T-helper 1 cell treated with Interleukin-12 subunit alpha and Interleukin-12 subunit beta and Interleukin-4 antibody, amounts not matched to agents 30 μg/mL and 1 μg/mL, for 36 hours (primary cell): Measurements from ENCODE around the gene LFNG.

Experiments used
- H3K27ac Mint-ChIP-seq: one replicate; pipeline ENCODE4 v1.8.0; 2021; ENCODE audit warnings: mild to moderate bottlenecking, mixed read lengths
- H3K27me3 Mint-ChIP-seq: one replicate; pipeline ENCODE4 v1.8.0; 2021; ENCODE audit warnings: low read depth, mixed read lengths
- H3K36me3 Mint-ChIP-seq: one replicate; pipeline ENCODE4 v1.8.0; 2021; ENCODE audit warnings: low read depth, mixed read lengths
- H3K4me1 Mint-ChIP-seq: one replicate; pipeline ENCODE4 v1.8.0; 2021; ENCODE audit warnings: low read depth, mixed read lengths
- H3K4me3 Mint-ChIP-seq: one replicate; pipeline ENCODE4 v1.8.0; 2021; ENCODE audit warnings: mild to moderate bottlenecking, moderate library complexity, mixed read lengths
- H3K9me3 Mint-ChIP-seq: one replicate; pipeline ENCODE4 v1.8.0; 2021; ENCODE audit warnings: mixed read lengths

The LFNG gene

GRCh38 chr7:2504128-2504888 is 15.3 kb upstream of the LFNG start:
- Mint-ChIP-seq H3K9me3 (no peaks in the 10 kb centered on the region), H3K4me3 (no peak overlapping the region), H3K27me3 (peaks cover 5% of the 10 kb centered on the region), H3K36me3 (no peaks in the 10 kb centered on the region), H3K4me1 (peaks cover 12% of the 10 kb centered on the region), H3K27ac (no peak overlapping the region)

GRCh38 chr7:2504889-2505375 is 14.6 kb upstream of the LFNG start:
- H3K4me1 Mint-ChIP-seq = peaks cover 12% of the 10 kb centered on the region
- H3K4me3 Mint-ChIP-seq = no peak overlapping the region
- peaks cover 5% of the 10 kb centered on the region for H3K27me3 Mint-ChIP-seq
- H3K36me3 Mint-ChIP-seq = no peaks in the 10 kb centered on the region
- no peak overlapping the region for H3K27ac Mint-ChIP-seq
- H3K9me3 Mint-ChIP-seq = no peaks in the 10 kb centered on the region

DNA sequence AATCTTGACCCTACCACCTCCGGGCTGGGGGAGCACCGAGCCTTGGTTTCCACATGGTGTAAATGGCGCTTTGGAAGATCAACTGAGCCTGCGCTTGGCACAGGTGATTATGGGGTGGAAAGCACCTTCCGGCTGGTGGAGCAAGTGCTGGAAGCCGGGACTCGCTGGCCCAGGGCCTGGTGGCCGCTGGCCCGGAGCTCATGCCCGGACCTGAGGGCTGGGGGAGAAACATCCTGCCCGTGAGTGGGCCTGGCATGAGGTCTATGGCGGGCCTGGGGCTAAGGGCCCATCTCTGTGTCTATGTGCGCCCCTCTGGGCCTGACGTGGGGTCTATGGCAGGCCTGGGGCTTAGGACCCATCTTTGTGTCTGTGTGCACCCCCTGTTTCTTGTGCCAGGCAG is 14.2 kb upstream of the LFNG start:
- H3K4me1 Mint-ChIP-seq = peaks cover 14% of the 10 kb centered on the region
- H3K27ac Mint-ChIP-seq = no peak overlapping the region
- H3K4me3 Mint-ChIP-seq = no peak overlapping the region
- peaks cover 5% of the 10 kb centered on the region for H3K27me3 Mint-ChIP-seq
- H3K9me3 Mint-ChIP-seq = no peaks in the 10 kb centered on the region
- no peaks in the 10 kb centered on the region for H3K36me3 Mint-ChIP-seq

DNA sequence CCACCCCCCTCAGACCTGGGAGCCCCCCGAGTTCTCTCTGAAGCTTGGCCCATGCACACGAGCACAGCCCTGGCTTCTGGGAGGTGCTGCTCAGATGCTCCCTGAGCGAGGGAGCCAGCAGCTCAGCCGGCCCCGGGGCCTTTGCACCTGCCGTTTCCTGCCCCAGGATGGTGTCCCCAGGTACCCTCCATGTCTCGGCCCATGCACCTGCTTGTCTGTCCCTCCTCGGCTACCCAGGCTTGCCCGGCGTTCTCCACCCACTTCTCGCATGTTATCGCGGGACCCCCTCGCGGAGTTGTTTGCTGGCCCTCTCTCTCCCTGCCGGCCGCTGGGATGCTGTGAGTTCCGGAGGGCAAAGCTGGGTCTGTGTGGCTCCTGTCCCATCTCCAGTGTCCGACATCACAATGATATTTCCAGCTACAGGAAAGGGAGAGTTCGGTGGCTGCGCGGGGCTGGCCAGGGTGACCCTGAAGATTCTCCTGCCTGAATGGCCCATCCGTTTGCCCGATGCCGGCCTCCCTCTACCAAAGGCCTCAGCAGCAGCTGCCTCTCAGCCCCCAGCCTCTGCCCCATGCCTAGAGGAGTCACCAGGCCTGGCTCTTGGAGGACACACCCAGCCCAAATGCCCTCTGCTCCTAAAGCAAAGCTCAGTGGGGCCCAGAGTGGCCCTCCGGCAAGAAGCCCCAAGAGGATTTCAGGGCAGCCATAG is 12.2 kb upstream of the LFNG start:
- H3K27me3 Mint-ChIP-seq = no peaks in the 10 kb centered on the region
- peaks cover 24% of the 10 kb centered on the region for H3K4me1 Mint-ChIP-seq
- no peak overlapping the region for H3K27ac Mint-ChIP-seq
- no peak overlapping the region for H3K4me3 Mint-ChIP-seq
- H3K9me3 Mint-ChIP-seq = no peaks in the 10 kb centered on the region
- H3K36me3 Mint-ChIP-seq = no peaks in the 10 kb centered on the region

DNA sequence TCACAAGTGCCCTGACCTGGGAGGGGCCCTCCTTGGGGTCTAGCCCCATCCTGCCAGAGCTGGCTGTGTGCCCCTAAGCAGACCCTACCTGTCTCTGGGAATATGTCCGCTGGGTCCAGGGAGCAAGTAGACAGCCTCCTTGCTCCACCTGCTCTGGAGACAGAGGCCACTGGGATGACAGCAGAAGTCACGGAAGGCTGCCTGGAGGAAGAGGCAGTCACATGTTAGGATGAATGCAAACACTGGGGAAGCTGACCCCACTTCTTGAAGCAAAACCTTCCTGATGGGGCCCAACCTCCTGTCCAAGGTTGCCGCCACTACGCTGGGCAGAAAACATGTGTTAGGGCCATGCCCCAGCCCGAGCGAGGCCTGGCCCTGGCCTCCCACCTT is 11.7 kb upstream of the LFNG start:
- Mint-ChIP-seq H3K36me3 (no peaks in the 10 kb centered on the region), H3K27me3 (no peaks in the 10 kb centered on the region), H3K4me3 (no peak overlapping the region), H3K4me1 (peaks cover 29% of the 10 kb centered on the region), H3K27ac (peak overlapping the region; percentile 79), H3K9me3 (no peaks in the 10 kb centered on the region)

GRCh38 chr7:2508327-2509215 is 11.0 kb upstream of the LFNG start:
- Mint-ChIP-seq H3K27ac (peak overlapping the region; percentile 79), H3K36me3 (no peaks in the 10 kb centered on the region), H3K4me3 (peak overlapping the region; percentile 68), H3K27me3 (no peaks in the 10 kb centered on the region), H3K9me3 (no peaks in the 10 kb centered on the region), H3K4me1 (peaks cover 31% of the 10 kb centered on the region)

GRCh38 chr7:2509298-2509906 is 10.2 kb upstream of the LFNG start:
- Mint-ChIP-seq H3K27me3 (no peaks in the 10 kb centered on the region), H3K9me3 (no peaks in the 10 kb centered on the region), H3K4me1 (peaks cover 31% of the 10 kb centered on the region), H3K36me3 (no peaks in the 10 kb centered on the region), H3K4me3 (peak overlapping the region; percentile 68), H3K27ac (peak overlapping the region; percentile 79)

- Mint-ChIP-seq H3K27me3 (no peaks in the 10 kb centered on the region), H3K4me3 (no peak overlapping the region), H3K27ac (peak overlapping the region; percentile 69), H3K4me1 (peaks cover 31% of the 10 kb centered on the region), H3K9me3 (no peaks in the 10 kb centered on the region), H3K36me3 (no peaks in the 10 kb centered on the region)
Measured at GRCh38 chr7:2510130-2510776, 9.3 kb upstream of the LFNG start.

GRCh38 chr7:2510909-2511768 is 8.4 kb upstream of the LFNG start:
- peak overlapping the region; percentile 59 for H3K4me3 Mint-ChIP-seq
- no peaks in the 10 kb centered on the region for H3K27me3 Mint-ChIP-seq
- peaks cover 31% of the 10 kb centered on the region for H3K4me1 Mint-ChIP-seq
- peak overlapping the region; percentile 85 for H3K27ac Mint-ChIP-seq
- no peaks in the 10 kb centered on the region for H3K36me3 Mint-ChIP-seq
- H3K9me3 Mint-ChIP-seq = no peaks in the 10 kb centered on the region

DNA sequence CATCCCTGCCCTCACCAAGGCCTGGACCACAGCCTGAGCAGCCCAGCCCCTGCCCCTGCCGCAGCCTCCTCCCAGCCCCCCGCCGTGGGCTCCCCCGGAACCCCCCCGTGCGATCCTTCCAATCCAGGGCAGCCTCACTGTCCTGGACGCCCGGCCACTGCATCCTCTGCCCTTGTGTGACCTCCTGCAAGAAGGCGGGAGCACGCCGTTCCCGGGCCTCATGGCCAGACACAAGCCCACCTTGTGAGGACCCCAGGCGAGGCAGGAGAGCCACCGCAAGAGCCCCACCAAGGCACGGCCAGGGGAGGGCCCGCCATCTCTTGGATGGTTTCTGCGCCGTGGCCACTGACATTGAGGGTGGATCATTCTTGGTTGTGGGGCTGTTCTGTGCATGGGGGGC is 7.8 kb upstream of the LFNG start:
- peak overlapping the region; percentile 85 for H3K27ac Mint-ChIP-seq
- peak overlapping the region; percentile 17 for H3K4me3 Mint-ChIP-seq
- no peaks in the 10 kb centered on the region for H3K27me3 Mint-ChIP-seq
- H3K9me3 Mint-ChIP-seq = no peaks in the 10 kb centered on the region
- no peaks in the 10 kb centered on the region for H3K36me3 Mint-ChIP-seq
- peaks cover 31% of the 10 kb centered on the region for H3K4me1 Mint-ChIP-seq

GRCh38 chr7:2512179-2512661 is 7.4 kb upstream of the LFNG start:
- Mint-ChIP-seq H3K4me3 (peak overlapping the region; percentile 17), H3K4me1 (peaks cover 31% of the 10 kb centered on the region), H3K9me3 (no peaks in the 10 kb centered on the region), H3K27ac (peak overlapping the region; percentile 83), H3K27me3 (no peaks in the 10 kb centered on the region), H3K36me3 (no peaks in the 10 kb centered on the region)

DNA sequence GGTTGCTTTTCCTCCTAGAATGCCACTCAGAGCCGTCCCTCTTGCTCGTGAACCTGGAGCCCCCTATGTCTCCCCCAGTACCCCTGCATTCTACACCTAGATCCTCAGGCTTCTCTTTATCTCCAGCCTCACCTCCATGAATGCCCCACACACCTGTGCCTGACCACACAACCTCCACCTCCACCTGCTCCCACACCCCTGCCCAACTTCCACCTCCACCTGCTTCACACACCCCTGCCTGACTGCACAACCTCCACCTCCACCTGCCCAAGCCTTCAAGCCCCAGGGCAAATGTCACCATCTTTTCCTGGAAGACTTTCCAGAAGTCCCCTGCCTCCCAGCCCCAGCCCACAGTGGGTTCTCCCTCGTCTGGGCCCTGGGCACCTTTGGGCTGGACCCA is 6.9 kb upstream of the LFNG start:
- H3K9me3 Mint-ChIP-seq = no peaks in the 10 kb centered on the region
- peaks cover 3% of the 10 kb centered on the region for H3K27me3 Mint-ChIP-seq
- H3K4me1 Mint-ChIP-seq = peaks cover 32% of the 10 kb centered on the region
- no peak overlapping the region for H3K4me3 Mint-ChIP-seq
- no peaks in the 10 kb centered on the region for H3K36me3 Mint-ChIP-seq
- peak overlapping the region; percentile 80 for H3K27ac Mint-ChIP-seq

- peaks cover 6% of the 10 kb centered on the region for H3K27me3 Mint-ChIP-seq
- no peak overlapping the region for H3K27ac Mint-ChIP-seq
Measured at GRCh38 chr7:2513702-2514101, 5.9 kb upstream of the LFNG start.

More at GRCh38 chr7:2513702-2514101, 5.9 kb upstream of the LFNG start:
- H3K4me3 Mint-ChIP-seq = no peak overlapping the region
- H3K9me3 Mint-ChIP-seq = no peaks in the 10 kb centered on the region
- no peaks in the 10 kb centered on the region for H3K36me3 Mint-ChIP-seq
- peaks cover 27% of the 10 kb centered on the region for H3K4me1 Mint-ChIP-seq
